ENCODE results near the gene NADK2.
"Not testable (repeated sequence)": the region's sequence is repeated elsewhere in the genome, so short reads cannot be mapped to it uniquely, and the experiment has no call there.

The NADK2 gene, protein sequence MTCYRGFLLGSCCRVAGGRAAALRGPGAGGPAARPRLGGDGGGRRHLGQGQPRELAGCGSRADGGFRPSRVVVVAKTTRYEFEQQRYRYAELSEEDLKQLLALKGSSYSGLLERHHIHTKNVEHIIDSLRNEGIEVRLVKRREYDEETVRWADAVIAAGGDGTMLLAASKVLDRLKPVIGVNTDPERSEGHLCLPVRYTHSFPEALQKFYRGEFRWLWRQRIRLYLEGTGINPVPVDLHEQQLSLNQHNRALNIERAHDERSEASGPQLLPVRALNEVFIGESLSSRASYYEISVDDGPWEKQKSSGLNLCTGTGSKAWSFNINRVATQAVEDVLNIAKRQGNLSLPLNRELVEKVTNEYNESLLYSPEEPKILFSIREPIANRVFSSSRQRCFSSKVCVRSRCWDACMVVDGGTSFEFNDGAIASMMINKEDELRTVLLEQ

DNA sequence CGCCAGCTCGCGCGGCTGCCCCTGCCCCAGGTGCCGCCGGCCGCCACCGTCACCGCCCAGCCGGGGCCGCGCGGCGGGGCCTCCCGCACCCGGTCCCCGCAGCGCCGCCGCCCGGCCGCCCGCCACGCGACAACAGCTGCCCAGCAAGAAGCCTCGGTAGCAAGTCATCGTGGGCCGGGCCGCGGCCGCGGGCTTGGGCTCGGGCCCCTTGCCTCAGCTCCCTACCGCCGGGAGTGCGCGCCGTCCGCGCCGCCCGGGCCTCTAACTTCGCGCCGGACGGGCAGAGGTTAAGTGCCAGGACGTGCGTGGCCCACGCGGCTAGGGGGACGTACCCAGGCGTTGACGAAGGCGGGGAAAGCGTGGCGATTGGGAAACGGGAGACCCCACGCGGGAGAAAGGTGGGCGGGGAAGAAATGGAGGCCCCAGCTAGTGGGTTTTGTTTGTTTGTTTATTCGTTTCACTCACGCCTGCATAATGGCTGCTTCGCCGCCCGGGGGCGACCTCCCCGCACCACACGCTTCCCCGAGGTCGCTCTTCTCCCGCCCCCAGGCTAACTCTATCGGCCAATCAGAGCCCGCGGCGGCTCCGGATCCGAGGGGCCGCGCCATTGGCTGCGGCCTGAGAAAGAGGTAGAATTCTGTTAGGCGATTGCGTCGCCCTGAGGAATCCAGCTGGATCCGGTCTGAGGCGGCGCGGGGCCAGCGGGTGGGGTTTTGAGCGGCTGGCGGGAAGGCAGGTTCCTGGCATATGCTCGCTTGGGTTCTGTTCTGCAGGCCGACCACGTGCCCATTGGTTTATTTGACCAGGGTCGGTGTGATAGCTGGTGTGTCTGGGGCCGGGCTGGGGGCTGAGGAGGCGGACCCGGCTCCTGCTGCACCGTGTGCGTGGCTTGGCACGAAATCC is at the start of gene NADK2:
Gene NADK2, minus strand, starts transcription at position 295 of the 903 bp plus-strand sequence. Its CDS starts 127 bp downstream, at position 168.
- no peaks in the 10 kb centered on the region for H3K9me3 Mint-ChIP-seq
- H3K4me3 Mint-ChIP-seq = peak within 1 kb of the TSS; percentile 87
- H3K27ac Mint-ChIP-seq = peak within 1 kb of the TSS; percentile 97
- DNase-seq (ENCODE audit: low spot score in 2 of 2) = peak; percentile 84 to 95
- ATAC-seq = peak; percentile 92
- H3K36me3 Mint-ChIP-seq = peaks cover 5% of the 10 kb centered on the region
- peaks cover 40% of the 10 kb centered on the region for H3K4me1 Mint-ChIP-seq

- H3K27ac Mint-ChIP-seq = no peak overlapping the region
These were observed 44.3 kb upstream of the NADK2 start for GRCh38 chr5:36285837-36286615.

GRCh38 chr5:36283775-36284174 is 42.0 kb upstream of the NADK2 start:
- H3K27ac Mint-ChIP-seq; DNase-seq (ENCODE audit: low spot score in 2 of 2); H3K9me3 Mint-ChIP-seq; H3K4me1 Mint-ChIP-seq; ATAC-seq; H3K36me3 Mint-ChIP-seq; H3K4me3 Mint-ChIP-seq: not testable (repeated sequence)

More at GRCh38 chr5:36285837-36286615, 44.3 kb upstream of the NADK2 start:
- no peaks in the 10 kb centered on the region for H3K9me3 Mint-ChIP-seq
- H3K36me3 Mint-ChIP-seq = no peaks in the 10 kb centered on the region
- DNase-seq (ENCODE audit: low spot score in 2 of 2) = no peak
- ATAC-seq = no peak
- H3K4me3 Mint-ChIP-seq = no peak overlapping the region
- no peaks in the 10 kb centered on the region for H3K4me1 Mint-ChIP-seq

DNA sequence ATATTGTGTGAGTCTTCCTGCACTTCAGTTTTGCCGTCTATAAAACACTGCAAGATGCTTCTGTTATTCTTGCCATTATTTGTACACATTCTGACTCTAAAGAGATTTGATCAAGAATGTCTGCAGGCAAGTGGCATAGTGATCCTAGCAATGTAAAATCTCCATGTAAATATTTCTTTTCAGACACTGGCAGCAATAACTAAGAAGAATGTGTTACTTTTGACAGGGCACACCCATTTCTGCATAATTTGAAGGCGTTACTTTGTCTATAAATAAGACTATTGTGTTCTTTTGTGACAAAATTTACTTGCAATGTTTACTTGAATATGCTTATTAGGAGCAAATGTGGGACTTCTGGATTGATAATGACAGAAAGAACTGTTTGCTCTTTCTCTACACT is 39.9 kb upstream of the NADK2 start:
- no peak for DNase-seq (ENCODE audit: low spot score in 2 of 2)
- Mint-ChIP-seq H3K4me3 (no peak overlapping the region), H3K4me1 (peaks cover 6% of the 10 kb centered on the region), H3K36me3 (no peaks in the 10 kb centered on the region), H3K27ac (no peak overlapping the region), H3K9me3 (no peaks in the 10 kb centered on the region)
- no peak for ATAC-seq

GRCh38 chr5:36279054-36279698 is 37.5 kb upstream of the NADK2 start:
- no peak overlapping the region for H3K4me3 Mint-ChIP-seq
- no peaks in the 10 kb centered on the region for H3K9me3 Mint-ChIP-seq
- H3K36me3 Mint-ChIP-seq = no peaks in the 10 kb centered on the region
- DNase-seq (ENCODE audit: low spot score in 2 of 2) (no peak), ATAC-seq (no peak)
- H3K4me1 Mint-ChIP-seq = peaks cover 6% of the 10 kb centered on the region
- H3K27ac Mint-ChIP-seq = no peak overlapping the region

DNA sequence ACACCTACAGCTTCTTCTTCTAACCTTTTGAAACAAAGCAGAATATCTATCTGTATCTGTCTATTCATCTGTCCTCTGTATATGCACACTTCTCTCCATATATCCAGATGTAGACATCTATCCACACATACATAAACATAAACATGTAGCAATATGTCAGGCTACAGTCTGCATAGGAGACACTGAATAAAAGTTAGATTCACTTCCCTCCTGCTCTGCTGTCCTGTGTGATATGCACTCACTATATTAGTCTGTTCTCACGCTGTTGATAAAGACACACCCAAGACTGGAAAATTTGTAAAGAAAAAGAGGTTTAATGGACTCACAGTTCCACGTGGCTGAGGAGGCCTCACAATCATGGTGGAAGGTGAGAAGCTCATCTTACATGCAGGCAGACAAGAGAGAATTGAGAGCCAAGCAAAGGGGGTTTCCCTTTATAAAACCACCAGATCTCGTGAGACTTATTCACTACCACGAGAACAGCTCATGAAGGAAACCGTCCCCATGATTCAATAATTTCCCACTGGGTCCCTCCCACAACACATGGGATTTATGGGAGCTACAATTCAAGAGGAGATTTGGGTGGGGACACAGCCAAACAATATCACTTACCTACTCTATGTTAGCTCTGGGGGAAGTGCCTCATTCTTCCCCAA is 35.9 kb upstream of the NADK2 start:
- Mint-ChIP-seq H3K36me3 (no peaks in the 10 kb centered on the region), H3K27ac (no peak overlapping the region), H3K4me1 (peaks cover 6% of the 10 kb centered on the region), H3K4me3 (no peak overlapping the region), H3K9me3 (no peaks in the 10 kb centered on the region)
- DNase-seq (ENCODE audit: low spot score in 2 of 2) = no peak
- no peak for ATAC-seq

GRCh38 chr5:36276864-36277263 is 35.1 kb upstream of the NADK2 start:
- DNase-seq (ENCODE audit: low spot score in 2 of 2) (no peak), ATAC-seq (peak; percentile 24)
- H3K27ac Mint-ChIP-seq = no peak overlapping the region

DNA sequence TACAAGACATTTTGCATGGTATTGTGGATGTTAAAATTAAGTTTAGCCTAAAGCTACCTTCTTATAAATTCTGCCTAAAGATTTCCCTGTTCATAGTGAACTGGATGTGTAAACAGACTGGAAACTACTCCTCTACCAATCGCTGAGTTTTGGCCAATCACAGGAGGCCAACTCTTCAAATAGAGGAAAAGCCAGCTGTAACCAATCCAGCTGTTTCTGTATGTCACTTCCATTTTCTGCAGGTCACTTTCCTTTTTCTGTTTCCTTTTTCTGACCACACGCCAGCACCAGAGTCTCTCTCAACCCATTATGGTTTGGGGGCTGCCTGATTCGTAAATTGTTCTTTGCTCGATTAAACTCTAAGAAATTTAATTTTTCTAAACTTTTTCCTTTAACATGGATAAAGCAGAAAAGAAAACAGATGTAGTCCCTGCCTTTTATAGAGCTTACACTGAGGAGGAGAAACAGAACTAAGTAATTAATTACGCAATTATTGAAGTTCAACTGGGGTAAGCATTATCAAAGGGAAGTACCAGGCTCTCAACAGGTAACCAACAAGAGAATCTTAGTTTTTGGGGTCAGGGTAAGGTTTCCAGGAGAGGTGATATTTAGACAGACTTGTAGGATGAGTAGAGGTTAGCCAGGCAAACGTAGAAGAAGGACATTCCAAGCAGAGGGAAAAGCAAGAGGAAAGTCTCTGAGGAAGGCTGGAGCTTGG is 32.2 kb upstream of the NADK2 start:
- H3K9me3 Mint-ChIP-seq = no peaks in the 10 kb centered on the region
- H3K36me3 Mint-ChIP-seq = no peaks in the 10 kb centered on the region
- H3K4me3 Mint-ChIP-seq = no peak overlapping the region

More at GRCh38 chr5:36276864-36277263, 35.1 kb upstream of the NADK2 start:
- Mint-ChIP-seq H3K9me3 (no peaks in the 10 kb centered on the region), H3K36me3 (no peaks in the 10 kb centered on the region), H3K4me3 (no peak overlapping the region), H3K4me1 (peaks cover 6% of the 10 kb centered on the region)

DNA sequence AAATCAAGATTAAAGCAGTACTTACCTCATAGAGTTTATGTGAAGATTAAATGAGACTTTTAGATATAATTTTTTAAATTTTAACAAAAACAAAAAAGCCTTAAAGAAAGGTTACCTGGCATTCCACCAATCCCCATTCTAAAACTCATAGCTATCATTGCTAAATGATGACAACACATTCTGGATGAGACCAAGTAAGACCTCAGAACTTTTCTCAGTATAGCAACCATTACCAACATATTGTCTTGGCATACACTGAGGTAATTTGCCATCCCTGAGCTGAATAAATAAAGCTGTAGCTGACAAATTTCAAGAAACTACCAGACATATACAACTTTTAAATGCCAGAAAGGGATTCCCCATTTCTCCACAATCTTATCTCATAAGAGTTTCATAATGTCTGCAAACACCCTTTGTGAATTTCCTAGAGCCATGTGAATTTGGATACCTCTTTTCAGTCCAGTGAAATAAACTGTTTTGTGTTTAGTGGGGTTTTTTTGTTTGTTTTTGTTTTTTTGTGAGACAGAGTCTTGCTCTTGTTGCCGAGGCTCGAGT is 30.5 kb upstream of the NADK2 start:
- Mint-ChIP-seq H3K9me3 (no peaks in the 10 kb centered on the region), H3K4me1 (peaks cover under 1% of the 10 kb centered on the region), H3K4me3 (no peak overlapping the region), H3K36me3 (no peaks in the 10 kb centered on the region), H3K27ac (no peak overlapping the region)
- DNase-seq (ENCODE audit: low spot score in 2 of 2) = no peak
- ATAC-seq = no peak

More for the DNA sequence above, 32.2 kb upstream of the NADK2 start:
- no peak overlapping the region for H3K27ac Mint-ChIP-seq
- DNase-seq (ENCODE audit: low spot score in 2 of 2) = no peak
- no peak for ATAC-seq
- H3K4me1 Mint-ChIP-seq = peaks cover 6% of the 10 kb centered on the region

- no peaks in the 10 kb centered on the region for H3K4me1 Mint-ChIP-seq
- H3K9me3 Mint-ChIP-seq = no peaks in the 10 kb centered on the region
- no peaks in the 10 kb centered on the region for H3K36me3 Mint-ChIP-seq
- no peak for ATAC-seq
- H3K27ac Mint-ChIP-seq = no peak overlapping the region
- no peak overlapping the region for H3K4me3 Mint-ChIP-seq
- no peak for DNase-seq (ENCODE audit: low spot score in 2 of 2)
These were observed 29.3 kb upstream of the NADK2 start for GRCh38 chr5:36270876-36271575.

DNA sequence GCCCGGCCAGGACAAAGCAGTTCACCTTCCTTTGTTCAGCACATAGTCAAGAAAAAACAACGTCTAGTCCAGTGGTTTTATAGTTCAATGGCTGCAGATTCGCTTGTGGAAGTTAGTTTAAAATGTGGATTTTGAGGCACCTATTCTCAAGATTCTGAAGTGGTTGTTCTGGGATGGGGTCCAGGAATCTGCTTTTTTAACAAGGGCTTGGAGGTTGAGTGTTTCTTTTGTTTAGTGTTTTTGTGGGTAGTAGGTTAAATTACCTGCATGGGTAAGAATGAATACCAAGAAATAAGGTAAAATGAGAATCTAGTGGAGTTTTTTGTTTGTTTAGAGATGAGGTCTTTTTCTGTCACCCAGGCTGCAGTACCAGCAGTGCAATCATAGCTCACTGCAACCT is 28.4 kb upstream of the NADK2 start:
- DNase-seq (ENCODE audit: low spot score in 2 of 2) = no peak
- no peak for ATAC-seq
- Mint-ChIP-seq H3K36me3 (no peaks in the 10 kb centered on the region), H3K27ac (no peak overlapping the region), H3K4me1 (no peaks in the 10 kb centered on the region), H3K4me3 (no peak overlapping the region), H3K9me3 (no peaks in the 10 kb centered on the region)

DNA sequence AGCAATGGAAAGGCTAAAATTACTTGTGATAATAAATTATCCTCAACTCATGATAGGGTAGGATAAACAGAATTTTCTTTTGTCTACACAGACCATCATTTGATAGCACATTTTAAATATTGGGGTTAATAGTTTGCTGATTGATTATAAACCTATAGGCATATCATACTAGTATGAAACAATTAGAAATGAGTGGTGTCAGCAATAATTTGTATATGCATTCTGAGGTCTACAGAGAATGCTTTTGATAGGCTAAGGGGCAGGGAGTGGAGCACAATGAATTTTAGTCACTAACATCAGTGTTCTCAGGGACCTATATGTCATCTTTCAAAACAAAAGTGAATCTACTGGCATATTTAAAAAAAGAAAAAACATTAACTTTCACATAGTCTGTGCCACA is 27.8 kb upstream of the NADK2 start:
- no peak overlapping the region for H3K4me3 Mint-ChIP-seq
- no peak for DNase-seq (ENCODE audit: low spot score in 2 of 2)
- H3K9me3 Mint-ChIP-seq = no peaks in the 10 kb centered on the region
- no peak for ATAC-seq
- no peaks in the 10 kb centered on the region for H3K36me3 Mint-ChIP-seq
- no peak overlapping the region for H3K27ac Mint-ChIP-seq
- no peaks in the 10 kb centered on the region for H3K4me1 Mint-ChIP-seq

DNA sequence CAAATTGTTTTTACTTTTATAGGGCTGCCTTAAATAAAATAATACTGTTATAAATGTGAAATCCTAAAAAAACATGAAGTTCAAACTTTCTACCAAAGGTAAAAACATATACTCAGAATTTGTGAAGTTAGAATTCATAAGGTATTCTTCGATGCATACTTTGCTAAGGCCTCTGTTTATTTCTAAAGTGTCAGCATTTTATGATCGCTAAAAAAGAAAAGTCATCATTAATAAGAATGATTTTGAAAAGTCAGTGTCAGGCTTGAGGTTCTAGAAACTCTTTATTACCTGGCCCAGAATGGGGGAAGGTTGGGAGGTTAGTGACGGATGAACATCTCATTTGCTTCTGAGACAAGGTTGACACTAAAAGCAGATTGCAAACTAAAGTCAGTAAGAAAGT is 26.2 kb upstream of the NADK2 start:
- H3K9me3 Mint-ChIP-seq = no peaks in the 10 kb centered on the region
- no peak overlapping the region for H3K4me3 Mint-ChIP-seq

More for the DNA sequence above, 26.2 kb upstream of the NADK2 start:
- ATAC-seq = no peak
- no peak for DNase-seq (ENCODE audit: low spot score in 2 of 2)
- Mint-ChIP-seq H3K27ac (no peak overlapping the region), H3K4me1 (no peaks in the 10 kb centered on the region), H3K36me3 (no peaks in the 10 kb centered on the region)
